NK-92 (cell line): ENCODE data around the gene ADAMTS12.

Source experiments
- DNase-seq: peaks from one replicate; lab custom pipeline; 2025; ENCODE audit not compliant: unreplicated experiment; lab: John Stamatoyannopoulos, UW

ADAMTS12 gene

GRCh38 chr5:33675958-33676464 is 215.8 kb downstream of the ADAMTS12 start:
- DNase-seq: no peak

- DNase-seq: no peak
These were observed 220.0 kb downstream of the ADAMTS12 start for GRCh38 chr5:33671700-33672291.

- no peak for DNase-seq
These were observed 228.9 kb downstream of the ADAMTS12 start for GRCh38 chr5:33662722-33663427.

- DNase-seq: no peak
These were observed 232.1 kb downstream of the ADAMTS12 start for GRCh38 chr5:33659526-33660169.

GRCh38 chr5:33657804-33658440 is 233.9 kb downstream of the ADAMTS12 start:
- DNase-seq: no peak

GRCh38 chr5:33657176-33657575 is 234.6 kb downstream of the ADAMTS12 start:
- DNase-seq: no peak

- DNase-seq: no peak
These were observed 240.9 kb downstream of the ADAMTS12 start for GRCh38 chr5:33650911-33651310.

- DNase-seq: no peak
These were observed 242.0 kb downstream of the ADAMTS12 start for GRCh38 chr5:33649549-33650482.

- no peak for DNase-seq
These were observed 249.9 kb downstream of the ADAMTS12 start for GRCh38 chr5:33641744-33642505.

- DNase-seq: no peak
These were observed 252.3 kb downstream of the ADAMTS12 start for GRCh38 chr5:33639474-33639873.

- no peak for DNase-seq
These were observed 254.8 kb downstream of the ADAMTS12 start for GRCh38 chr5:33637011-33637410.

- no peak for DNase-seq
These were observed 256.2 kb downstream of the ADAMTS12 start for GRCh38 chr5:33635582-33635981.

- no peak for DNase-seq
These were observed 258.1 kb downstream of the ADAMTS12 start for GRCh38 chr5:33633699-33634098.

- DNase-seq: no peak
These were observed 260.0 kb downstream of the ADAMTS12 start for GRCh38 chr5:33631786-33632185.

GRCh38 chr5:33631139-33631538 is 260.7 kb downstream of the ADAMTS12 start:
- DNase-seq: no peak

- DNase-seq: no peak
These were observed 261.8 kb downstream of the ADAMTS12 start for GRCh38 chr5:33629999-33630398.

GRCh38 chr5:33628796-33629195 is 263.0 kb downstream of the ADAMTS12 start:
- no peak for DNase-seq

- DNase-seq: no peak
These were observed 270.3 kb downstream of the ADAMTS12 start for GRCh38 chr5:33621514-33621913.

- no peak for DNase-seq
These were observed 277.8 kb downstream of the ADAMTS12 start for GRCh38 chr5:33614039-33614438.

- DNase-seq: no peak
These were observed 279.4 kb downstream of the ADAMTS12 start for GRCh38 chr5:33612386-33612785.
